ENCODE data around the gene CEL. TPM values are rescaled to one million over a fixed set of nuclear protein-coding genes. Genes with fewer than 3 reads are reported as not detected.

CEL gene
- total RNA-seq, 1 donor from 2014 or later = 0.74 TPM

DNA sequence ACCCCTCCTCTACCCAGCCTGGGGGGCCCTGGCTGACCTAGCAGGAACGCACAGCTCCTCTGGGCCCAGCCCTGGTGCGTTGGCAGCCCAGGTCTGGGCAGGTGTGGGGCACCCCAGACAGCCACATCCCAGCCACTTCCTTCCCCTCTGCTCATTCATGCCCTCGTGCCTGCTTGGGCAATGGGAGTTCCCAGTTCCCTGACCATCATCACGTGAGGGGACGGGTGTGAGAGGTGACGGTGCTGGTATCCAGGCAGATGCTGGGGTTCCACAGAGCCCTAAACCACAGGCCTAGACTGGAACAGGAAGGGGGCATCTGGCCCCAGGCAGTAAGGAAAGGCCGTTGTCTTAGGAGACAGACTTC lies 50.9 kb downstream of the CEL start:
- Histone ChIP-seq H3K4me3 (no peak overlapping the region), H3K36me3 (peaks cover 0 to 37% of the 10 kb centered on the region in 2 donors), H3K27me3 (no peaks in the 10 kb centered on the region), H3K9me3 (no peaks in the 10 kb centered on the region), H3K27ac (peak overlapping the region; percentile 62), H3K4me1 (peaks cover 56% of the 10 kb centered on the region)
- intact Hi-C loops (cut with DNase I) = no loop called here
- peak in 1 of 2 donors; percentile 33 for TF ChIP-seq POLR2AphosphoS5 (IDR thresholded peaks at IDR 0.05; ENCODE audit: insufficient read depth in 1 of 2, low read depth in 1 of 2)
- no peak for TF ChIP-seq CTCF (IDR thresholded peaks at IDR 0.05)
- TF ChIP-seq POLR2A (IDR thresholded peaks at IDR 0.05) = no peak
- no peak for DNase-seq (ENCODE audit: extremely low spot score in 2 of 2)

DNA sequence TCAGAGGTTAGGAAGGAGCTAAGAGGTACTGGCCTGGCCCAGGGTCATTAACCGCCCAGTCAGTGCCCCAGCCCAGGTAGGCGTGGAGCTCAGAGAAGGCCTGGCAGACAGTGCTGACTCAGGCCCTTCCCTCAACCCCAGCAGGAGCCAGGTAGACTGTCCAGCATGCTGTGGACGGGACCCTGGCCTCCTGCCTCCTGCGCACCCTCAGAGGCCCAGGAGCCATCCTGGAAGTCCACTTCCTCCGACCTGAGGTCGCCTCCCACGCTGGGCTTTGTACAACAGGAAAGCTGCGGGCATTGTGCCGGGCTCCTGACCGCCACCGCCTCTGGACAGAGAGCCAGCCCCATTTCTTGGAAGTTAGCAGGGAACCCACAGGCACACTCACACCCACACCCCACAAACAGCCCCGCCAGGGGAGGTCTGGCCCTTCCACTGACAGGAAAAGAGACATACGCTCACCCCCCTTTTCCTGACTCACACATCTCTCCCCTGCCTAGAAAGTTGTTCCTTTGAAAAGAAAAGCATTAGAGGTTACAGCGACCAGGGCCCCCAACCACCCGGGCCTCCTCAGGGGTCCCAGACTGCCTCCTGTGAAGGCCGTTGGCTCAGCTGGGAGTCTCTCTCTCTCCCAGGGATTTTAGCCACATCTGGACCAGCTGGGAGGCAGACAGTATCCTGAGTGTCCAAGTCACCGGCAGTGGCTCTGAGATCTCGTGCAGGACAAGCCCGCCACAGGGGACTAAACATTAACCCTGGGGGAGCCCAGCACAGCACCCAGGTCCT lies 51.6 kb downstream of the CEL start:
- Histone ChIP-seq H3K27me3 (no peaks in the 10 kb centered on the region), H3K4me3 (no peak overlapping the region), H3K36me3 (peaks cover 0 to 30% of the 10 kb centered on the region in 2 donors), H3K4me1 (peaks cover 63% of the 10 kb centered on the region), H3K9me3 (no peaks in the 10 kb centered on the region), H3K27ac (peak overlapping the region; percentile 62)
- TF ChIP-seq CTCF (IDR thresholded peaks at IDR 0.05) (no peak), POLR2A (IDR thresholded peaks at IDR 0.05) (no peak), POLR2AphosphoS5 (IDR thresholded peaks at IDR 0.05; ENCODE audit: insufficient read depth in 1 of 2, low read depth in 1 of 2) (no peak)
- intact Hi-C loops (cut with DNase I) = no loop called here
- no peak for DNase-seq (ENCODE audit: extremely low spot score in 2 of 2)

GRCh38 chr9:133113949-133114885 lies 52.4 kb downstream of the CEL start:
- no peak for DNase-seq (ENCODE audit: extremely low spot score in 2 of 2)
- H3K4me3 ChIP-seq = no peak overlapping the region
- intact Hi-C loops (cut with DNase I) = no loop called here
- no peaks in the 10 kb centered on the region for H3K9me3 ChIP-seq
- H3K27ac ChIP-seq = peak overlapping the region; percentile 62
- peaks cover 0 to 21% of the 10 kb centered on the region in 2 donors for H3K36me3 ChIP-seq
- no peak for TF ChIP-seq POLR2AphosphoS5 (IDR thresholded peaks at IDR 0.05; ENCODE audit: insufficient read depth in 1 of 2, low read depth in 1 of 2)
- no peak for TF ChIP-seq POLR2A (IDR thresholded peaks at IDR 0.05)
- TF ChIP-seq CTCF (IDR thresholded peaks at IDR 0.05) = no peak
- peaks cover 72% of the 10 kb centered on the region for H3K4me1 ChIP-seq
- no peaks in the 10 kb centered on the region for H3K27me3 ChIP-seq

DNA sequence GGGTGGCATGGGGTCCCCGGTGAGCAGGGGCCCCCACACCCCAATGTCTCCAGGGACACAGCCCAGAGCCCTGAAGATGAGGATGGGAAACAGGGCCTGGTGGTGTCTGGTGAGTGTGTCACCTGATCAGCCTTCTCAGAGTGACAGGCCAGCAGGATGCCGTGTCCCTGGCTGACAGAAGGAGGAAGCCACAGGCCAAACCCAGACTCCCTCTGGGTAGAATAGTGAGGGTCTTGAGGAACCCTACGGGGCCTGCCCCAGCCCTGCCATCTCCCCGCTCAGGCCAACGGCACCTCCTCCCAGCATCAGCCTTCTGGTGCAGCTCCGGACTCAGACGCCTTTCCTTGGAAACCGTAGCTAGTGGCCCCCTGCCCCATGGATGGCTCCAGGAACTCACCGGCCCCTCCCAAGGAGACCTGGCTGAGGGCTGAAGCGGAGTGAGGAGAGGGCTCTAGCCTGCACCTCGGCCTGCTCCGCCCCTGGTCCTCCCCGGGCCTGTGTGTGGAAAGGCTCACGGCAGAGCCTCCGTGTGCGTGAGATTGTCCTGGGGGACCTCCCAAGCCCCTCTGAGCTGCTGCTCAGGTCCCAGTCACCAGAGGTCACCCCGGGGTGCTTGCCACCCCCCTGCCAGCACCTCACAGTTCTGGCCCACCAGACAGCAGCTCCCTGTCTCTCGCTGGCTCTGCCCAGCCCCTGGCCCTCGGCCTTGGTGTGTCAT lies 53.3 kb downstream of the CEL start:
- no peaks in the 10 kb centered on the region for H3K9me3 ChIP-seq
- DNase-seq (ENCODE audit: extremely low spot score in 2 of 2) = no peak
- peak overlapping the region; percentile 62 for H3K27ac ChIP-seq
- peaks cover 80% of the 10 kb centered on the region for H3K4me1 ChIP-seq
- intact Hi-C loops (cut with DNase I) = no loop called here
- H3K4me3 ChIP-seq = no peak overlapping the region
- no peak for TF ChIP-seq POLR2AphosphoS5 (IDR thresholded peaks at IDR 0.05; ENCODE audit: insufficient read depth in 1 of 2, low read depth in 1 of 2)
- no peak for TF ChIP-seq POLR2A (IDR thresholded peaks at IDR 0.05)
- no peak for TF ChIP-seq CTCF (IDR thresholded peaks at IDR 0.05)
- no peaks in the 10 kb centered on the region for H3K27me3 ChIP-seq
- H3K36me3 ChIP-seq = peaks cover 0 to 13% of the 10 kb centered on the region in 2 donors
